Tibial artery (tissue), 4 donors: ENCODE data around the gene NUDT4.
"Not testable (repeated sequence)": the region's sequence is repeated elsewhere in the genome, so short reads cannot be mapped to it uniquely, and the experiment has no call there.

Experiments
- DNase-seq, 2 donors: peaks; one replicate each; pipeline ENCODE4 v3.0.0-alpha.2; 2019
- H3K27ac ChIP-seq, 2 donors: fragments of 200-600 bp; sonication (generic) in 1 of 2; 1 replicate in 1 of 2; 2 replicates in 1 of 2; pipeline ENCODE4 v1.5.1; 2018 to 2019; ENCODE audit warnings: mild to moderate bottlenecking in 1 of 2
- H3K27me3 ChIP-seq, 2 donors: fragments of 200-600 bp; sonication (generic) in 1 of 2; one replicate each; pipeline versions ENCODE4 v1.5.1 to v1.6.0; 2016 to 2019
- H3K36me3 ChIP-seq, 3 donors: fragments of 200-600 bp; sonication (generic) in 2 of 3; one replicate each; pipeline ENCODE4 v1.5.1; 2016 to 2019; ENCODE audit warnings: mild to moderate bottlenecking in 2 of 3
- H3K4me1 ChIP-seq, 4 donors: fragments of 200-600 bp; sonication (generic) in 2 of 4; 1 replicate in 3 of 4; 2 replicates in 1 of 4; pipeline ENCODE4 v1.5.1; 2016 to 2019
- H3K4me3 ChIP-seq, 2 donors: fragments of 200-600 bp; sonication (generic) in 1 of 2; 1 replicate in 1 of 2; 2 replicates in 1 of 2; pipeline ENCODE4 v1.5.1; 2018 to 2019; ENCODE audit warnings: mild to moderate bottlenecking in 2 of 2
- H3K9me3 ChIP-seq, 3 donors: fragments of 200-600 bp; sonication (generic) in 1 of 3; one replicate each; pipeline ENCODE4 v1.5.1; 2016 to 2019
- intact Hi-C: fragments of 100-400 bp; cut with DNase I; formaldehyde crosslinking; loops from one replicate; pipeline ENCODE4 v1.15.0; 2023; ENCODE audit warnings: low total_unique reads
- TF ChIP-seq, protein P1 (sequence below), 2 experiments: fragments of 200-600 bp in 1 of 2; fragments of 450-650 bp in 1 of 2; IDR thresholded peaks; one replicate each; pipeline ENCODE4 v1.5.1; 2017 to 2019; ENCODE audit warnings: antibody characterized with exemption in 2 of 2, mild to moderate bottlenecking in 1 of 2, moderate library complexity in 1 of 2

NUDT4 gene

DNA sequence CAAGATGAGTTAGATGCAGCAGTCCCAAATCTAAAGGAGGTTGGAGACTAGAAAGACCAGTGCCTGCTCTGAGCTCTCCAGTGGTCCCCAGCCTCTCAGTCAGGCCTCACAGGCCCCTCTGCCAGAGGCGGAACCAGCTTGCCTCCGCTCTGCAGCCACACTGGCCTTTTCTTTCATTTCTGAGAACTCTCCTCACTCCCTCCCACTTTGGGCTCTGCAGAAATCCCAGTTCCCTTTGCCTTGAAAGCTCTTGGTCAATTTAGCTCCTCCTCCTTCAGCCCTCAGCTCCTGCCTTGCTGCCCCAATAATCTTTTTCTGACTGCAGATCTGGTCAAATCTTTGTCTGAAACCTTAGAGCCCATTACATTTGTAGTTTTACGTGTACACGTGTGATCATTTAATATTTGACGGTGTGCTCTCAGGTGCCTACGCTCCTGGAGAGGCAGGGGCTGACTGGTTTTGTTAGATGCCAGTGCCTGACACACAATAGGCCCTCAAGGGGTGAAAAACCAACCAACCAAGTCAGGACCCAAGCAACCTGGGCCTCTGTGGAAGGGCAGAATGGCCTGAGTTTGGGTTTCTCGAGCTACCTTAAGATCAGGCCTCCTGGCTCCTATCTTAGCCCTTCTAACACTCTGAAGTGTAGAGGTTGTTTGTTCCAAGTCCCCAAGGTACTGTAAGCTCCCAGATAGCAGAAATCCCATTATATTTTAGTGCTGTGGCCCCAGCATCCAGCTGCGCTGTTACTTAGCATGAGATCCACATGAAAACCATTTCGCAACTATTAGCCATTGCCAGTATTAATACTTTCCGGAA, 1.1 kb upstream of the NUDT4 start:
- intact Hi-C loops = loop anchor here (2.0 to 5.0 kb wide), 2 partner anchors 74 to 134 kb away; no protein-coding TSS in a partner anchor
- H3K4me3 ChIP-seq = peak overlapping the region; percentile 84 to 87
- peaks cover 0 to 34% (median 18%) of the 10 kb centered on the region in 4 donors for H3K4me1 ChIP-seq
- DNase-seq = no peak
- H3K9me3 ChIP-seq = no peaks in the 10 kb centered on the region
- TF ChIP-seq, protein P1, sequence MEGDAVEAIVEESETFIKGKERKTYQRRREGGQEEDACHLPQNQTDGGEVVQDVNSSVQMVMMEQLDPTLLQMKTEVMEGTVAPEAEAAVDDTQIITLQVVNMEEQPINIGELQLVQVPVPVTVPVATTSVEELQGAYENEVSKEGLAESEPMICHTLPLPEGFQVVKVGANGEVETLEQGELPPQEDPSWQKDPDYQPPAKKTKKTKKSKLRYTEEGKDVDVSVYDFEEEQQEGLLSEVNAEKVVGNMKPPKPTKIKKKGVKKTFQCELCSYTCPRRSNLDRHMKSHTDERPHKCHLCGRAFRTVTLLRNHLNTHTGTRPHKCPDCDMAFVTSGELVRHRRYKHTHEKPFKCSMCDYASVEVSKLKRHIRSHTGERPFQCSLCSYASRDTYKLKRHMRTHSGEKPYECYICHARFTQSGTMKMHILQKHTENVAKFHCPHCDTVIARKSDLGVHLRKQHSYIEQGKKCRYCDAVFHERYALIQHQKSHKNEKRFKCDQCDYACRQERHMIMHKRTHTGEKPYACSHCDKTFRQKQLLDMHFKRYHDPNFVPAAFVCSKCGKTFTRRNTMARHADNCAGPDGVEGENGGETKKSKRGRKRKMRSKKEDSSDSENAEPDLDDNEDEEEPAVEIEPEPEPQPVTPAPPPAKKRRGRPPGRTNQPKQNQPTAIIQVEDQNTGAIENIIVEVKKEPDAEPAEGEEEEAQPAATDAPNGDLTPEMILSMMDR (IDR thresholded peaks at IDR 0.05) = no peak
- peak overlapping the region; percentile 93 to 96 for H3K27ac ChIP-seq
- H3K27me3 ChIP-seq = no peaks in the 10 kb centered on the region
- H3K36me3 ChIP-seq = no peaks in the 10 kb centered on the region

GRCh38 chr12:93378196-93378997, 672 bp downstream of the NUDT4 start:
- H3K9me3 ChIP-seq, H3K36me3 ChIP-seq, H3K27me3 ChIP-seq: not testable (repeated sequence)
- Histone ChIP-seq H3K4me1 (peaks cover 0 to 45% (median 27%) of the 10 kb centered on the region in 4 donors), H3K27ac (peak overlapping the region; percentile 93 to 96), H3K4me3 (peak overlapping the region; percentile 84 to 87)
- intact Hi-C loops = loop anchor here (5.0 kb wide), 1 partner anchor 136 kb away; no protein-coding TSS in a partner anchor
- DNase-seq = peak; percentile 51 to 73

DNA sequence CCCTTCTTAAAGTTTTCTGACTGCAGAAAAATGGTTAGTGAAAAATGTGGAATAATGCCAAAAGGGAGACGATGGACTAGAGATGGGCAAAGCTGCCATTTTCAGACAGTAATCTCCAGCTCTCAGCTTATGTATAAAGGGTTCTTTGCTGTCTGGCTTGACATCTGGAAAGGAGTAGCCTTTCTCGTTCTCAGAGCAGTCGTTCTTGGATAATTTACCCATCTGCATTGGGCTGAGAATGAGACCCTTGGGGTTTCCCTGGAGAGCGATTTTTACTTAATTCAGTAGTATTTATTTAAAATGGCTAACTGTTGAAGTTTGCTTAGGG, 1.2 kb downstream of the NUDT4 start:
- peak overlapping the region; percentile 84 to 87 for H3K4me3 ChIP-seq
- TF ChIP-seq, protein P1 (IDR thresholded peaks at IDR 0.05) = no peak
- H3K36me3 ChIP-seq = no peaks in the 10 kb centered on the region
- no peak for DNase-seq
- H3K27me3 ChIP-seq = no peaks in the 10 kb centered on the region
- peaks cover 0 to 51% (median 27%) of the 10 kb centered on the region in 4 donors for H3K4me1 ChIP-seq
- intact Hi-C loops = loop anchor here (5.0 kb wide), 1 partner anchor 137 kb away; no protein-coding TSS in a partner anchor
- no peaks in the 10 kb centered on the region for H3K9me3 ChIP-seq
- H3K27ac ChIP-seq = peak overlapping the region; percentile 93 to 96

- Histone ChIP-seq H3K27ac (peak overlapping the region; percentile 93 to 96), H3K27me3 (no peaks in the 10 kb centered on the region), H3K4me3 (peak overlapping the region; percentile 84 to 87), H3K9me3 (no peaks in the 10 kb centered on the region), H3K36me3 (no peaks in the 10 kb centered on the region), H3K4me1 (peaks cover 0 to 56% (median 26%) of the 10 kb centered on the region in 4 donors)
- TF ChIP-seq, protein P1 (IDR thresholded peaks at IDR 0.05) = no peak
- DNase-seq = no peak
- intact Hi-C loops = loop anchor here (5.0 kb wide), 1 partner anchor 137 kb away; no protein-coding TSS in a partner anchor
These were observed 1.7 kb downstream of the NUDT4 start for GRCh38 chr12:93379326-93379980.

DNA sequence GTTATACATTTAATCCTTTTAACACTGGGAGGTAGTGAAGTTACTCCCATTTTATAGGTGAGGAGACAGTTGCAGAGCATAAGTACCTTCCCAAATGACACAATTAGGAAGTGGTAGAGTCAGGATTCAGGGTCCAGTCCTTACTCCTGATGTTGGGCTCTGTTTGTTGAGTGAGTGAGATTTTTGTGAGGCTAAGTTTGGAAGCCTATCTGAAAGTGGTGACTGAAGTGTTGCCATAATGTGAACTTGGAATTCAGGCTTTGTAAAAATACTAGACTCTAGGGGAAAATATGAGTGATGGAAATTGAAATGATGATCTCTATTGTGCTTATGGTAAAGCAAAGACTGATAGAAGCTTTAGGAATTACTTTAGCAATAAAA, 2.2 kb downstream of the NUDT4 start:
- TF ChIP-seq, protein P1 (IDR thresholded peaks at IDR 0.05) = no peak
- no peaks in the 10 kb centered on the region for H3K36me3 ChIP-seq
- intact Hi-C loops = loop anchor here (5.0 to 10.0 kb wide), 2 partner anchors 138 to 255 kb away; no protein-coding TSS in a partner anchor
- H3K27ac ChIP-seq = peak overlapping the region; percentile 93 to 96
- H3K27me3 ChIP-seq = no peaks in the 10 kb centered on the region
- no peaks in the 10 kb centered on the region for H3K9me3 ChIP-seq
- peaks cover 0 to 60% (median 26%) of the 10 kb centered on the region in 4 donors for H3K4me1 ChIP-seq
- DNase-seq = no peak
- peak overlapping the region; percentile 84 to 87 for H3K4me3 ChIP-seq
